B cell (primary cell): ENCODE data around the gene GPR152.

Experiments
- CTCF ChIP-seq: fragments of 200-600 bp; IDR thresholded peaks from one replicate; pipeline ENCODE4 v1.8.0; 2022; ENCODE audit warnings: antibody characterized with exemption, mild to moderate bottlenecking
- EZH2 ChIP-seq: IDR thresholded peaks from 2 replicates; pipeline ENCODE4 v1.6.1; 2012; ENCODE audit warnings: borderline replicate concordance, low read depth, mild to moderate bottlenecking, moderate library complexity, low read length; ENCODE audit not compliant: insufficient read depth, poor library complexity, severe bottlenecking

GRCh38 chr11:67435031-67435726, 17.4 kb downstream of the GPR152 start:
- no peak for TF ChIP-seq CTCF
- no peak for TF ChIP-seq EZH2
